GM21723 (cell line): ENCODE results near the gene SESN1.

Experiments used
- ATAC-seq: cut with Tn5 transposase; IDR thresholded peaks from one replicate; pipeline ENCODE4 v1.9.1; 2021; ENCODE audit warnings: mild to moderate bottlenecking, moderate library complexity; ENCODE audit not compliant: unreplicated experiment

Gene SESN1

GRCh38 chr6:108966855-108967755 is 127.5 kb downstream of the SESN1 start:
- no peak for ATAC-seq

- ATAC-seq: no peak
These were observed 128.4 kb downstream of the SESN1 start for GRCh38 chr6:108966251-108966650.

DNA sequence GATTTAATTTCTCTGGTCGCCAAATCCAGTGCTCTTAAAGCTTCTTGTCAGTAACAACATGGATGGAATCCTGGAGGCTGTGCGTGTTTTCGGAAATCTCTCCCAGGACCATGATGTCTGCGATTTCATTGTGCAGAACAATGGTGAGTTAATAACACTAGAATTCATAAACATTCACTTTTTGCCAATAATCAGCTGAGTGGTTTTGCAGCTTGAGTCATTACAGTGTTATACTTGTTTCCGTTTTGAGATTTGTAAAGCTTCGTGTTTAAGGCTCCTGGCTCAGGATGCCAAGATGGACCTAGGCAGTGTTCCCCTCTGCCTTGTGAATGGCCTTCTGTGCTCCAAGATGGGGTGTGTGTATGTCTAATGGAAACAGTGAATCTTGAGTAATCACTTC is 132.7 kb downstream of the SESN1 start:
- no peak for ATAC-seq

GRCh38 chr6:108961077-108961476 is 133.6 kb downstream of the SESN1 start:
- no peak for ATAC-seq

- no peak for ATAC-seq
These were observed 134.0 kb downstream of the SESN1 start for GRCh38 chr6:108960601-108961000.

GRCh38 chr6:108959972-108960582 is 134.6 kb downstream of the SESN1 start:
- no peak for ATAC-seq

DNA sequence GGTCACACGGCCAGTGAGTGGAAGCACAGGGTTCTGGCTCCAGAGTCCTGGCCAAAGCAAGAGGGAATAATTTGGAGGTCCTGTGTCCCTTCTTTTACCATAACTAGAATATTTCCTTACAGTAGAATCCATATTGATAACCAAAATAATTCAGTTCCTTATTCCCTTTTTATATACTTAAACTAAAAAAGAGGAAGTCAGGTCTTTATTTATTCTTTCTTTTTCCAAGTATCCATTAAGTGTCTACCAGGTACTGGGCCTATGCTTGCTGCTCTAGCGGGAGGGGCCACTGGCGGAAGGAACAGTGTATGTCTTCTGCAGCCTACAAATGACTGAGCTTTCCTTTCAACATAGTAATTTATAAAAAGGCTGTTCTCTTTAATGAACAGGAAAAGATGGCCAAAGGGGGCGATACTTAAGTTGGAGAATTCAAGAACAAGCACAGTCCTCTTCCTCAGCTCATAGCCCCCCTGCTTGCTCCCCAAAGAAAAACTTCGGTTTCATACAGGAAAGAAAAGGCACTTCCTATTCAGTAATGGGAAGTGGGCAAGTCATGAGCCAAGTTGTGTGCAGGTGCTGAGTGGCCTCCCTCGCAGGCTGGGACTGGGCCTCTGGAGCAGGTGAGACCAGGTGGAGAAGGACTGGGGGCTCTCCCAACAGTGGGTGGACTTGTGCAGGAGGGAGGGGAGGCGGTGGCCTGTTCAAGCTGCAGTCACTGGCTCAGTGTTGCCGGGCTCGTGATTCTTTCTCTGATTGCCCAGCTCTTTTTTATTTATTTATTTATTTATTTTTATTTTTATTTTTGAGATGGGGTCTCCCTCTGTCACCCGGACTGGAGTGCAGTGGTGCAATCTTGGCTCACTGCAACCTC is 135.5 kb downstream of the SESN1 start:
- no peak for ATAC-seq

DNA sequence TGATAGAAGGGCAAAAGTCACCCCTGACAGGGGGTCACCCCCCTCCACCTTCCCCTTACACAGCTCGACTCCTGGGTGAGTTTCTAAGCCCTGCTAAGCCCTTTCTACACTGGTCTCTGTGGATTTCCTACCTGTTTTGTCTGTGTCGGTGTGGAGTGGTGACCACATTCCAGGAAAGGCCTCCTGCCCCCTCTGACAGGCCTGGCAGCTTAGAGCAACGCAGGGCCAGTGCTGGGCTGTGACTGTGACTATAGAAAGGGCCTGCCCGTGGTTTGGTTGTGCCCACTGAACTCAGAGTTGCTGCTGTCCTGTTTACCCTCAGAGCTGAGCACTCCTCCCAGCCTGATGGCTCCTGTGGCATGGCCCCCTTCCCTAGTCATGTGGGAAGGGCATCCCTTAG is 137.4 kb downstream of the SESN1 start:
- no peak for ATAC-seq

DNA sequence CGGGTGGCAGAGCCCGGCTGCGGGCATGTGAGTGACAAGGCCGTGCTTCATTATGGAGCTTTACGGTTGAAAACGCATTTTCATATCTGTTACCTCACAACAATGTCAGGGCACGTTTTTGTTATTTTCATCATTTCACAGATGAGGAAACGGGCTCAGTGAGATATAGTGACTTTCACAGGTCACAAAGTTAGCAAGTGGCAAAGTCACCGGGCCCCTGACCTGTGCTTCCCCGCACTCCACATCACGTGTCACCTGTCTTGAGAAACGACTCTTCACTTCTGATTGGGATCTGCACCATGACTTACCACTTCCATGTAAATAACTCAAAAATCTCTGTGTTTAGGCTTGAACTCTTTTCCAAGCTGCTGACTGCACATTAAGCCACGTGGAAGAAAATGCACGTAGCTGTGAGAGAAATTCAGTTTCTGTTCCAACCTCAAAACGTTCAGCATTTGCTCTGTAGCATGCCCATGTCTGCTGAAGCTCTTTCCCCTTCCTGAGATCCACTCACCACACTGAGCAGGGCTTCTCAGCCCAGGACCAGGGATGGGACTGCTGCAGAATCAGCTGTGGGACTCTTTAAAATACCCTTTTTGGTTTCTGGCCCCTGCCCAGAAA is 139.2 kb downstream of the SESN1 start:
- no peak for ATAC-seq

DNA sequence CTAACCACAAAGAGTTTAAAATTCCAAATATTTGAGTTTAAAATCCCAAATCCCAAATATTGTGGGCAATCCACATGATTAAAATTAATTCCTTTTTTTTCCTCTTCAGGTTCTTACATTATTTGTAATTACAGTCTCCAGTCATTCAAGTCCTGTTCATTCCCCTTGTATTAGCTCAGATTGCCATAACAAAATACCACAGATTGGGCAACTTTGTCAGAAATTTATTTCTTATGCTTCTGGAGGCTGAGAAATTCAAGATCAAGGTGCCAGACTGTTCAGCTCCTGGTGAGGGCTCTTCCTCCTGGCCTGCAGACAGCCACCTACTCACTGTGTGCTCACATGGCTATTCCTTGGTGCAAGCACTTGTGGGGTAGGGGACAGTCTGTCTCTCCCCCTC is 141.0 kb downstream of the SESN1 start:
- no peak for ATAC-seq

- no peak for ATAC-seq
These were observed 141.7 kb downstream of the SESN1 start for GRCh38 chr6:108952776-108953486.

GRCh38 chr6:108951351-108951953 is 143.2 kb downstream of the SESN1 start:
- ATAC-seq: no peak

DNA sequence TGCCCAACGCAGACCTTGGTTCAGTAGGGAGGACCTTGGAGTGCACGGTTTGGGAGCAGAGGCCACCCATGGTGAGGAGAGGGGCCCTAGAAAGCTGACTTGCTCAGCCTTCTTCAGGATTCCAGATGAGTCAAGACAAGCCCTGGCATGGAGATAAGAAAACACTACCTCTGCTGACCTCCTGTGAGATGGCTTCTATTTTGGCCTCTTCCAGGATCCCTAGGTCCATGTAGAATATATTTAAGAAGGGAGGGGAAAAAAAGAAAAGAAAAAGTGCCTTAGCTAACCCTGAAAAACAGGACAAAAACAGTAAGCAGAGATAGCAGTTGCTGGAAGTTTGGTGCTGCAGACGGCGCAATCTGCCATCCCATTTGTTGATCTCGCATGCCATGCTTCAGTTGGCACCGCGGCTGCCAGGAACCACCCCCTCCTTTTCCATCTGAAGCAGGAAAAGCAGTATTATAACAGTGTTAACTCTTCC is 146.4 kb downstream of the SESN1 start:
- no peak for ATAC-seq

GRCh38 chr6:108947114-108947854 is 147.4 kb downstream of the SESN1 start:
- no peak for ATAC-seq

- ATAC-seq: no peak
These were observed 148.0 kb downstream of the SESN1 start for GRCh38 chr6:108946695-108947094.

DNA sequence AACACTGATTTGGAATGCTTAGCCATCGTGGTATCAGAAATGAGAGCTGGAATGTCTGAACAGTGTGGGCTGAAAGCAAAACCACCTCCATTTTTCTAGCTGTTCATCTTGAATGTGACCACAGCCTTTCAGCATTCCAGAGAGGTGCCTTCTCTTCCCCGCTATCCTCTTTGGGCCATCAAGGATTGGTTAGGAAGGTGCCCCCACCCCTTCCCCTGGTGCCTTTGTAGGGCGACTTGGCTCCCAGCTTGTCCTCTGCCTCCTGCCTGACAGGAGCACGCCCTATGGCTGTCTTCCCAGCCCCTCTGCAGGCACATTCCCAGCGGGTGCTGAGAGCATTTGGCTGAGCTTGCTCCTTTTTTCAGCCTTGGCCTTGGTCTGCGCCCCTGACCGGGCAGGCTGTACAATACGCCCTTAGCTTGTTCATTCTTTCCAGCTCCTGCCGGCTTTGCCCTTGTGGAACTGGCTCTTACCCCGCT is 148.9 kb downstream of the SESN1 start:
- no peak for ATAC-seq

DNA sequence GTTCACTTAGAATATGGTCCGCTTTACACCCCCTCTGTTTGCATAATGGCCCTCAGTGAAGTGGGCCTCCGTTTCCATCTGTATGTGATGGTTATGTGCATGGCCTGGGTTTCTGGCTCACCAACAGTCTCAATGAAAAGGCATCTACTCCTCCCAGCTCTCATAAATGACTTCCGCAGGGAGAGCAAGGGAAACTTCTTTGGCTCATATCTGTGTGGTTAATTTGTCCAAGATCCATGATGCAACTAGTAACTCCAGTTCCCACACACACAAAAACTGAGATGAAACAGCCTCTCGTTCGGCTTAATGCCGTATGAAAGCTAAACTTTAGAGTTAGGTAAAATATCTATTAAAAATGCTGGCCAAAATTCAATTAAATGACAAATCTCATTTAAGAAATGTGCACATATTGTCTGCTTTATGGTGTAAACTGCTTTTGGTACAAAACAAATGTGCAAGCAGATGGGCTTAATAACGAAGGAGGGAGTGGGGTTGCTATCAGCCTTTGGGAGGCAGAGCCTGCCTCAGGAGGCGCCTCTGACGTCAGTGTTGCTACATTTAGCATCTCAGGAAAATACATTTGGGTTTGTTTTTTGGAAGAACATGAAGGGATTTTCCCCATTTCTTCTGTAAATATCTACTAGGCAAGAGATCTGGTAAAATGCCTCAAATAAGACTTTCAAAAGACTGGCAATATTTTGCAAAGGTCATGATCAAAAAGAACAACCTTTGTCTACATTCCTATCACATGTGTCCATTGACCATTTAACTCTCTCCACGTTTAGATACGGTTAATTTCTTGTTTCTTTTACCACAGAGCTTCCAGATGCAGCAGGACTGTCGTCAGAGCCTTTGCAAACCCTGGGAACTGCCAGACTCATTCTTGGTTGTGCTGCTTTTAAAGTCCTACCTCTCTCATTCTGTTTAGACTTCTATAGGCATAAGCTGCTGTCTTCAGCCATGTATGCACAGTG is 149.7 kb downstream of the SESN1 start:
- no peak for ATAC-seq

- no peak for ATAC-seq
These were observed 150.6 kb downstream of the SESN1 start for GRCh38 chr6:108944071-108944470.
